HG03095 (cell line): ENCODE measurements around the gene PCSK6.
"Not testable (repeated sequence)": the region's sequence is repeated elsewhere in the genome, so short reads cannot be mapped to it uniquely, and the experiment has no call there.

Experiments used
- ATAC-seq: cut with Tn5 transposase; IDR thresholded peaks from one replicate; pipeline ENCODE4 v1.9.1; 2021; ENCODE audit warnings: moderate library complexity; ENCODE audit not compliant: unreplicated experiment

The PCSK6 gene

GRCh38 chr15:101381671-101382212 lies 107.8 kb downstream of the PCSK6 start:
- ATAC-seq, result no peak

- no peak for ATAC-seq
Observed at GRCh38 chr15:101380146-101380545, 109.4 kb downstream of the PCSK6 start.

- ATAC-seq, result no peak
Observed at GRCh38 chr15:101379647-101380046, 109.9 kb downstream of the PCSK6 start.

GRCh38 chr15:101378879-101379278 lies 110.6 kb downstream of the PCSK6 start:
- ATAC-seq, result no peak

GRCh38 chr15:101378171-101378755 lies 111.2 kb downstream of the PCSK6 start:
- no peak for ATAC-seq

- no peak for ATAC-seq
Observed at GRCh38 chr15:101376615-101377395, 112.7 kb downstream of the PCSK6 start.

GRCh38 chr15:101375006-101375405 lies 114.5 kb downstream of the PCSK6 start:
- not testable (repeated sequence) for ATAC-seq

GRCh38 chr15:101374326-101374725 lies 115.2 kb downstream of the PCSK6 start:
- ATAC-seq, result no peak

- no peak for ATAC-seq
Observed at GRCh38 chr15:101373577-101373976, 115.9 kb downstream of the PCSK6 start.

GRCh38 chr15:101372960-101373525 lies 116.5 kb downstream of the PCSK6 start:
- ATAC-seq, result no peak

- ATAC-seq, result no peak
Observed at GRCh38 chr15:101372149-101372577, 117.3 kb downstream of the PCSK6 start.

GRCh38 chr15:101371519-101371918 lies 118.0 kb downstream of the PCSK6 start:
- no peak for ATAC-seq

- no peak for ATAC-seq
Observed at GRCh38 chr15:101371081-101371480, 118.4 kb downstream of the PCSK6 start.

GRCh38 chr15:101370330-101371024 lies 119.0 kb downstream of the PCSK6 start:
- ATAC-seq, result no peak

GRCh38 chr15:101369676-101370075 lies 119.8 kb downstream of the PCSK6 start:
- no peak for ATAC-seq

- no peak for ATAC-seq
Observed at GRCh38 chr15:101368861-101369642, 120.5 kb downstream of the PCSK6 start.

- no peak for ATAC-seq
Observed at GRCh38 chr15:101368086-101368780, 121.3 kb downstream of the PCSK6 start.

GRCh38 chr15:101366853-101367252 lies 122.7 kb downstream of the PCSK6 start:
- ATAC-seq, result no peak

- no peak for ATAC-seq
Observed at GRCh38 chr15:101362986-101363566, 126.4 kb downstream of the PCSK6 start.

GRCh38 chr15:101362359-101362758 lies 127.1 kb downstream of the PCSK6 start:
- no peak for ATAC-seq
